K562 (cell line): ENCODE data around the gene APC2. TPM values are rescaled to one million over a fixed set of nuclear protein-coding genes. Genes with fewer than 3 reads are reported as not detected.

Experiments
- ARID2 ChIP-seq: fragments of 450-650 bp; IDR thresholded peaks from 2 replicates; pipeline ENCODE4 v1.6.1; 2017; ENCODE audit warnings: antibody characterized with exemption, mild to moderate bottlenecking
- CEBPZ ChIP-seq: fragments of 150-350 bp; IDR thresholded peaks from 2 replicates; pipeline ENCODE4 v1.6.1; 2014; ENCODE audit warnings: low read depth, mild to moderate bottlenecking, low read length, borderline replicate concordance
- ELK1 ChIP-seq: sonication (generic); formaldehyde crosslinking; IDR thresholded peaks from 2 replicates; pipeline ENCODE4 v1.8.1; 2022; ENCODE audit warnings: missing genetic modification reagents
- FOXO4 ChIP-seq: fragments of 450-650 bp; formaldehyde crosslinking; IDR thresholded peaks from 2 replicates; pipeline ENCODE4 v1.4.0; 2020; ENCODE audit warnings: mild to moderate bottlenecking, moderate library complexity
- HDAC2 ChIP-seq: fragments of 450-650 bp; IDR thresholded peaks from 2 replicates; pipeline ENCODE4 v1.6.1; 2016; ENCODE audit warnings: mild to moderate bottlenecking
- HDGF ChIP-seq: fragments of 450-650 bp; IDR thresholded peaks from 2 replicates; pipeline ENCODE4 v1.6.1; 2016
- HIVEP1 ChIP-seq: fragments of 250-450 bp; sonication (Bioruptor Pico); IDR thresholded peaks from 2 replicates; pipeline ENCODE4 v1.4.0; 2020; ENCODE audit warnings: mild to moderate bottlenecking
- IRF9 ChIP-seq: fragments of 450-650 bp; IDR thresholded peaks from 2 replicates; pipeline ENCODE4 v1.6.1; 2016; ENCODE audit warnings: missing biosample characterization, missing genetic modification characterization
- KLF6 ChIP-seq: fragments of 250-450 bp; sonication (Bioruptor Pico); IDR thresholded peaks from 2 replicates; pipeline ENCODE4 v1.4.0; 2020; ENCODE audit warnings: mild to moderate bottlenecking, moderate library complexity, borderline replicate concordance
- MTA3 ChIP-seq: fragments of 450-650 bp; formaldehyde crosslinking; IDR thresholded peaks from 2 replicates; pipeline ENCODE4 v1.6.1; 2017; ENCODE audit warnings: mild to moderate bottlenecking, borderline replicate concordance
- PCBP1 ChIP-seq: fragments of 200-400 bp; formaldehyde crosslinking; IDR thresholded peaks from 2 replicates; pipeline ENCODE4 v1.6.1; 2018; ENCODE audit warnings: mild to moderate bottlenecking, low read depth, low read length; ENCODE audit not compliant: poor library complexity, severe bottlenecking
- POLR2A ChIP-seq: fragments of 450-650 bp; conservative IDR thresholded peaks from 2 replicates; pipeline ENCODE4 v1.6.1; 2016
- RAD21 ChIP-seq, 2 experiments: fragments of 250-450 bp in 1 of 2; fragments of 450-650 bp in 1 of 2; sonication (Bioruptor Pico) in 1 of 2; formaldehyde crosslinking in 1 of 2; IDR thresholded peaks in 1 of 2; conservative IDR thresholded peaks in 1 of 2; 2 replicates each; pipeline versions ENCODE4 v1.4.0 to v1.8.0; 2020 to 2022; ENCODE audit warnings: mild to moderate bottlenecking in 2 of 2, moderate library complexity in 1 of 2
- SMAD3 ChIP-seq: fragments of 450-650 bp; formaldehyde crosslinking; conservative IDR thresholded peaks from 2 replicates; pipeline ENCODE4 v1.4.0; 2020; ENCODE audit warnings: mild to moderate bottlenecking
- SRSF1 ChIP-seq: fragments of 200-400 bp; formaldehyde crosslinking; IDR thresholded peaks from 2 replicates; pipeline ENCODE4 v1.6.1; 2017; ENCODE audit warnings: mild to moderate bottlenecking, low read depth, low read length, moderate library complexity
- SUPT5H ChIP-seq: fragments of 450-650 bp; IDR thresholded peaks from 2 replicates; pipeline ENCODE4 v1.6.1; 2016
- ZFX ChIP-seq: sonication (generic); formaldehyde crosslinking; IDR thresholded peaks from 2 replicates; pipeline ENCODE4 v1.8.0; 2022; ENCODE audit warnings: mild to moderate bottlenecking, missing genetic modification reagents, moderate library complexity
- ZNF263 ChIP-seq: sonication (generic); formaldehyde crosslinking; IDR thresholded peaks from 2 replicates; pipeline ENCODE4 v1.8.0; 2022; ENCODE audit warnings: mild to moderate bottlenecking, missing genetic modification reagents, borderline replicate concordance
- ZNF354B ChIP-seq: fragments of 250-450 bp; sonication (Bioruptor Pico); IDR thresholded peaks from 2 replicates; pipeline ENCODE4 v1.4.0; 2020
- ZNF589 ChIP-seq: fragments of 200-800 bp; sonication (Bioruptor generic); IDR thresholded peaks from 2 replicates; pipeline ENCODE4 v1.6.1; 2016; ENCODE audit warnings: low read depth, missing genetic modification characterization, missing compliant biosample characterization
- ZSCAN29 ChIP-seq: fragments of 450-650 bp; IDR thresholded peaks from 2 replicates; pipeline ENCODE4 v1.6.1; 2017
- ZZZ3 ChIP-seq: fragments of 450-650 bp; IDR thresholded peaks from 2 replicates; pipeline ENCODE4 v1.6.1; 2016; ENCODE audit warnings: antibody characterized with exemption, mild to moderate bottlenecking, moderate library complexity
- polyA plus RNA-seq, 8 experiments: library from polyadenylated mRNA; depleted of rRNA in 4 of 8; stranded (reverse) in 5 of 8; unstranded in 3 of 8; fragments of >200 nt; fragmentation: Nextera tagmentation in 2 of 8; fragmentation: Illumina TruSeq in 1 of 8; extraction: Ambion mirVana in 2 of 8; extraction: Trizol in 1 of 8; gene quantifications; 2 replicates each; pipeline versions ENCODE4 v1.2.1 to v1.2.3, GENCODE V29; 2011 to 2014; ENCODE audit warnings: inconsistent platforms in 1 of 8, missing spikeins in 1 of 8
- total RNA-seq, 7 experiments: library from RNA; depleted of rRNA in 6 of 7; stranded (reverse); fragments of >200 nt in 6 of 7; fragmentation: Illumina TruSeq in 2 of 7; extraction: Trizol in 2 of 7; gene quantifications; 2 replicates each; pipeline versions ENCODE4 v1.2.1 to v1.2.3, GENCODE V29; 2011 to 2021; ENCODE audit warnings: low replicate concordance in 1 of 7

APC2 gene
- total and polyA plus RNA-seq, 9 of the 15 experiments (the other 6 are each of a cell fraction or from before 2014, with no cell fraction given), result 0.01 to 0.40 (median 0.05) TPM; not detected in 3

- TF ChIP-seq CEBPZ (no peak), HDAC2 (no peak), IRF9 (tag) (no peak), ZNF263 (CRISPR knock-in tag) (no peak), HDGF (no peak), PCBP1 (no peak), ZZZ3 (no peak), ZSCAN29 (no peak), ZNF589 (no peak), KLF6 (CRISPR knock-in tag) (no peak), HIVEP1 (no peak), POLR2A (peak; percentile 14; the same call in 1 of the 2 replicates), ELK1 (no peak), SRSF1 (no peak), ARID2 (no peak), SUPT5H (peak; percentile 39; the same call in 1 of the 2 replicates), RAD21 (CRISPR knock-in tag; conservative IDR thresholded peaks at IDR 0.05 in 1 of 2, IDR thresholded peaks at IDR 0.05 in 1 of 2) (no peak), ZFX (CRISPR knock-in tag) (no peak), MTA3 (no peak), SMAD3 (CRISPR knock-in tag) (no peak), ZNF354B (CRISPR knock-in tag) (no peak), FOXO4 (CRISPR knock-in tag) (no peak)
Observed at GRCh38 chr19:1472231-1473084, 22.5 kb downstream of the APC2 start (continued).
